Smooth muscle cell (in vitro differentiated cells): ENCODE measurements around the gene RAD23B. TPM values are rescaled to one million over a fixed set of nuclear protein-coding genes. Genes with fewer than 3 reads are reported as not detected.

ENCODE experiments used
- DNase-seq: peaks from one replicate; lab custom pipeline; 2025; ENCODE audit not compliant: unreplicated experiment; lab: John Stamatoyannopoulos, UW
- H2AFZ ChIP-seq: fragments of 200-600 bp; sonication (generic); 2 replicates; pipeline ENCODE4 v1.6.0; 2016; ENCODE audit warnings: antibody characterized with exemption, low read depth, mild to moderate bottlenecking
- H3F3A ChIP-seq: fragments of 200-600 bp; sonication (generic); 2 replicates; pipeline ENCODE4 v1.6.0; 2017; ENCODE audit warnings: antibody characterized with exemption, low read depth
- H3K27ac ChIP-seq: fragments of 200-600 bp; sonication (generic); 2 replicates; pipeline ENCODE4 v1.5.1; 2016; ENCODE audit warnings: low read depth, mild to moderate bottlenecking
- H3K27me3 ChIP-seq: fragments of 200-600 bp; sonication (generic); 2 replicates; pipeline ENCODE4 v1.6.1; 2016; ENCODE audit warnings: low read depth, mild to moderate bottlenecking
- H3K36me3 ChIP-seq: fragments of 200-600 bp; sonication (generic); 2 replicates; pipeline ENCODE4 v1.5.1; 2016; ENCODE audit warnings: low read depth
- H3K4me1 ChIP-seq: fragments of 200-600 bp; sonication (generic); 2 replicates; pipeline ENCODE4 v1.5.1; 2016; ENCODE audit warnings: low read depth
- H3K4me2 ChIP-seq: fragments of 200-600 bp; sonication (generic); 2 replicates; pipeline ENCODE4 v1.6.0; 2016; ENCODE audit warnings: mild to moderate bottlenecking
- H3K4me3 ChIP-seq: fragments of 200-600 bp; sonication (generic); 2 replicates; pipeline ENCODE4 v1.5.1; 2016; ENCODE audit warnings: mild to moderate bottlenecking
- H3K79me2 ChIP-seq: fragments of 200-600 bp; sonication (generic); 2 replicates; pipeline ENCODE4 v1.6.0; 2016; ENCODE audit warnings: low read depth, mild to moderate bottlenecking
- H3K9ac ChIP-seq: fragments of 200-600 bp; sonication (generic); 2 replicates; pipeline ENCODE4 v1.6.0; 2016; ENCODE audit warnings: low read depth
- H3K9me3 ChIP-seq: fragments of 200-600 bp; sonication (generic); replicated peaks from 2 replicates; pipeline ENCODE4 v1.5.1; 2016; ENCODE audit warnings: low read depth
- H4K20me1 ChIP-seq: fragments of 200-600 bp; sonication (generic); 2 replicates; pipeline ENCODE4 v1.6.0; 2016; ENCODE audit warnings: low read depth
- CTCF ChIP-seq: fragments of 200-600 bp; sonication (generic); IDR thresholded peaks from 2 replicates; pipeline ENCODE4 v1.5.1; 2017; ENCODE audit warnings: borderline replicate concordance, mild to moderate bottlenecking, antibody characterized with exemption; ENCODE audit not compliant: insufficient read depth, poor library complexity, severe bottlenecking
- WGBS: methylation state at CpG from one replicate; pipeline ENCODE4 v1.1.7; 2016; ENCODE audit warnings: low lambda C conversion rate; 5-methylcytosine and 5-hydroxymethylcytosine counted together
- polyA plus RNA-seq: library from polyadenylated mRNA; unstranded; fragments of >200 nt; fragmentation: Nextera tagmentation; extraction: Ambion mirVana; gene quantifications from 2 replicates; pipeline ENCODE4 v1.2.1, GENCODE V29; 2016
- total RNA-seq: library from RNA; depleted of rRNA; stranded (reverse); fragments of >200 nt; gene quantifications from 2 replicates; pipeline ENCODE4 v1.2.3, GENCODE V29; 2014

RAD23B gene
- total and polyA plus RNA-seq, 2 experiments from 2014 or later, result 11.0 to 112 TPM

- peaks cover 23% of the 10 kb centered on the region for H3F3A ChIP-seq
- no peak overlapping the region for H3K27ac ChIP-seq
- H3K79me2 ChIP-seq, result peaks cover 89% of the 10 kb centered on the region
- H3K36me3 ChIP-seq, result peaks cover 20% of the 10 kb centered on the region
- peaks cover 14% of the 10 kb centered on the region for H3K4me1 ChIP-seq
- no peaks in the 10 kb centered on the region for H3K27me3 ChIP-seq
- peaks cover 100% of the 10 kb centered on the region for H4K20me1 ChIP-seq
- no peaks in the 10 kb centered on the region for H3K9me3 ChIP-seq
- TF ChIP-seq CTCF, result no peak
- no peak overlapping the region for H3K9ac ChIP-seq
- DNase-seq, result no peak
- H2AFZ ChIP-seq, result no peak overlapping the region
- no peak overlapping the region for H3K4me2 ChIP-seq
- H3K4me3 ChIP-seq, result no peak overlapping the region
- 96% methylated on average over 1 of the region's 1 CpG for WGBS
These were observed 30.5 kb downstream of the RAD23B start for GRCh38 chr9:107313555-107314096.

GRCh38 chr9:107314763-107315162 is 31.7 kb downstream of the RAD23B start:
- Histone ChIP-seq H2AFZ (no peak overlapping the region), H4K20me1 (peaks cover 100% of the 10 kb centered on the region), H3K27ac (no peak overlapping the region), H3K9me3 (no peaks in the 10 kb centered on the region), H3K9ac (no peak overlapping the region), H3K79me2 (peaks cover 92% of the 10 kb centered on the region), H3F3A (peaks cover 15% of the 10 kb centered on the region), H3K27me3 (no peaks in the 10 kb centered on the region), H3K4me2 (no peak overlapping the region), H3K4me1 (peaks cover 14% of the 10 kb centered on the region), H3K4me3 (no peak overlapping the region), H3K36me3 (peaks cover 22% of the 10 kb centered on the region)
- 100% methylated on average over 1 of the region's 1 CpG for WGBS
- DNase-seq, result no peak
- TF ChIP-seq CTCF, result no peak

GRCh38 chr9:107316795-107317661 is 33.9 kb downstream of the RAD23B start:
- peaks cover 2% of the 10 kb centered on the region for H3F3A ChIP-seq
- no peak overlapping the region for H3K4me3 ChIP-seq
- H3K79me2 ChIP-seq, result peaks cover 91% of the 10 kb centered on the region
- no peak overlapping the region for H3K27ac ChIP-seq
- H3K9me3 ChIP-seq, result no peaks in the 10 kb centered on the region
- H4K20me1 ChIP-seq, result peaks cover 100% of the 10 kb centered on the region
- H3K9ac ChIP-seq, result no peak overlapping the region
- TF ChIP-seq CTCF, result no peak
- H3K4me1 ChIP-seq, result peaks cover 15% of the 10 kb centered on the region
- no peak for DNase-seq
- H3K36me3 ChIP-seq, result peaks cover 25% of the 10 kb centered on the region
- WGBS, result 92% methylated on average over 5 of the region's 5 CpGs
- no peaks in the 10 kb centered on the region for H3K27me3 ChIP-seq
- no peak overlapping the region for H2AFZ ChIP-seq
- no peak overlapping the region for H3K4me2 ChIP-seq

GRCh38 chr9:107322643-107323042 is 39.6 kb downstream of the RAD23B start:
- H3K4me3 ChIP-seq, result no peak overlapping the region
- no peak overlapping the region for H3K4me2 ChIP-seq
- no peak for TF ChIP-seq CTCF
- H3K4me1 ChIP-seq, result peaks cover 7% of the 10 kb centered on the region
- no peak overlapping the region for H3K9ac ChIP-seq
- H3K27ac ChIP-seq, result peak overlapping the region; percentile 7
- H4K20me1 ChIP-seq, result peaks cover 95% of the 10 kb centered on the region
- DNase-seq, result no peak
- 97% methylated on average over 5 of the region's 5 CpGs for whole genome bisulfite sequencing
- H2AFZ ChIP-seq, result no peak overlapping the region
- peaks cover 97% of the 10 kb centered on the region for H3K79me2 ChIP-seq
- H3K9me3 ChIP-seq, result peaks cover 3% of the 10 kb centered on the region
- H3K36me3 ChIP-seq, result peaks cover 50% of the 10 kb centered on the region
- H3F3A ChIP-seq, result peaks cover 7% of the 10 kb centered on the region
- no peaks in the 10 kb centered on the region for H3K27me3 ChIP-seq
